ENCODE measurements around the gene SNRNP48. TPM values are rescaled to one million over a fixed set of nuclear protein-coding genes. Genes with fewer than 3 reads are reported as not detected.

Gene SNRNP48
- total and polyA plus RNA-seq, 2 experiments from 2014 or later: 7.6 to 14.6 TPM

GRCh38 chr6:7652957-7653356 is 63.0 kb downstream of the SNRNP48 start:
- Histone ChIP-seq H4K20me1 (ENCODE audit: insufficient read depth, poor library complexity, severe bottlenecking) (no peaks in the 10 kb centered on the region), H3K9me2 (replicated peaks; ENCODE audit: insufficient read depth) (no peaks in the 10 kb centered on the region), H3K27me3 (no peaks in the 10 kb centered on the region), H3K4me3 (no peak overlapping the region), H3K4me1 (ENCODE audit: insufficient read depth) (no peaks in the 10 kb centered on the region), H3K9me3 (ENCODE audit: low read depth) (no peaks in the 10 kb centered on the region), H3K36me3 (replicated peaks; ENCODE audit: insufficient read depth, low read depth) (no peaks in the 10 kb centered on the region), H3K4me2 (no peak overlapping the region), H3K79me2 (no peaks in the 10 kb centered on the region), H3K27ac (no peak overlapping the region), H2AFZ (no peak overlapping the region)
- 91% methylated on average over 3 of the region's 3 CpGs for WGBS (ENCODE audit: low lambda C conversion rate, missing lambda C conversion rate)
- TF ChIP-seq EZH2phosphoT487 (IDR thresholded peaks at IDR 0.05; ENCODE audit: low read depth, severe bottlenecking, unreplicated experiment) (no peak), EZH2 (IDR thresholded peaks at IDR 0.05; ENCODE audit: borderline replicate concordance) (no peak), CTCF (IDR thresholded peaks at IDR 0.05; ENCODE audit: poor library complexity) (no peak)
- no peak for DNase-seq (ENCODE audit: low spot score)

GRCh38 chr6:7656355-7656754 is 66.4 kb downstream of the SNRNP48 start:
- 79% methylated on average over 1 of the region's 1 CpG for WGBS (ENCODE audit: low lambda C conversion rate, missing lambda C conversion rate)
- no peaks in the 10 kb centered on the region for H4K20me1 ChIP-seq (ENCODE audit: insufficient read depth, poor library complexity, severe bottlenecking)
- H3K4me3 ChIP-seq: no peak overlapping the region
- no peak overlapping the region for H3K4me2 ChIP-seq
- no peaks in the 10 kb centered on the region for H3K36me3 ChIP-seq (replicated peaks; ENCODE audit: insufficient read depth, low read depth)
- no peaks in the 10 kb centered on the region for H3K4me1 ChIP-seq (ENCODE audit: insufficient read depth)
- H3K9me3 ChIP-seq (ENCODE audit: low read depth): no peaks in the 10 kb centered on the region
- H3K27ac ChIP-seq: no peak overlapping the region
- H3K9me2 ChIP-seq (replicated peaks; ENCODE audit: insufficient read depth): no peaks in the 10 kb centered on the region
- no peaks in the 10 kb centered on the region for H3K27me3 ChIP-seq
- H3K79me2 ChIP-seq: no peaks in the 10 kb centered on the region
- no peak for TF ChIP-seq EZH2phosphoT487 (IDR thresholded peaks at IDR 0.05; ENCODE audit: low read depth, severe bottlenecking, unreplicated experiment)
- no peak for TF ChIP-seq CTCF (IDR thresholded peaks at IDR 0.05; ENCODE audit: poor library complexity)
- TF ChIP-seq EZH2 (IDR thresholded peaks at IDR 0.05; ENCODE audit: borderline replicate concordance): no peak
- DNase-seq (ENCODE audit: low spot score): no peak
- H2AFZ ChIP-seq: no peak overlapping the region

- TF ChIP-seq CTCF (IDR thresholded peaks at IDR 0.05; ENCODE audit: poor library complexity) (no peak), EZH2 (IDR thresholded peaks at IDR 0.05; ENCODE audit: borderline replicate concordance) (no peak), EZH2phosphoT487 (IDR thresholded peaks at IDR 0.05; ENCODE audit: low read depth, severe bottlenecking, unreplicated experiment) (no peak)
- no peaks in the 10 kb centered on the region for H3K9me3 ChIP-seq (ENCODE audit: low read depth)
- H3K27me3 ChIP-seq: no peaks in the 10 kb centered on the region
These were observed 68.5 kb downstream of the SNRNP48 start for GRCh38 chr6:7658543-7658942.

GRCh38 chr6:7661364-7661763 is 71.4 kb downstream of the SNRNP48 start:
- Histone ChIP-seq H3K4me1 (ENCODE audit: insufficient read depth) (no peaks in the 10 kb centered on the region), H3K36me3 (replicated peaks; ENCODE audit: insufficient read depth, low read depth) (no peaks in the 10 kb centered on the region), H3K9me3 (ENCODE audit: low read depth) (no peaks in the 10 kb centered on the region), H3K27ac (no peak overlapping the region), H3K4me2 (no peak overlapping the region), H3K4me3 (no peak overlapping the region), H4K20me1 (ENCODE audit: insufficient read depth, poor library complexity, severe bottlenecking) (no peaks in the 10 kb centered on the region), H3K27me3 (no peaks in the 10 kb centered on the region), H2AFZ (no peak overlapping the region), H3K9me2 (replicated peaks; ENCODE audit: insufficient read depth) (no peaks in the 10 kb centered on the region), H3K79me2 (no peaks in the 10 kb centered on the region)
- no peak for DNase-seq (ENCODE audit: low spot score)
- TF ChIP-seq CTCF (IDR thresholded peaks at IDR 0.05; ENCODE audit: poor library complexity) (no peak), EZH2 (IDR thresholded peaks at IDR 0.05; ENCODE audit: borderline replicate concordance) (no peak), EZH2phosphoT487 (IDR thresholded peaks at IDR 0.05; ENCODE audit: low read depth, severe bottlenecking, unreplicated experiment) (no peak)
- 96% methylated on average over 3 of the region's 3 CpGs for WGBS (ENCODE audit: low lambda C conversion rate, missing lambda C conversion rate)

More at GRCh38 chr6:7658543-7658942, 68.5 kb downstream of the SNRNP48 start:
- H3K4me2 ChIP-seq: no peak overlapping the region
- no peak overlapping the region for H2AFZ ChIP-seq
- H3K79me2 ChIP-seq: no peaks in the 10 kb centered on the region
- no peak overlapping the region for H3K4me3 ChIP-seq
- H3K27ac ChIP-seq: no peak overlapping the region
- H4K20me1 ChIP-seq (ENCODE audit: insufficient read depth, poor library complexity, severe bottlenecking): no peaks in the 10 kb centered on the region
- WGBS (ENCODE audit: low lambda C conversion rate, missing lambda C conversion rate): 90% methylated on average over 4 of the region's 4 CpGs
- no peaks in the 10 kb centered on the region for H3K9me2 ChIP-seq (replicated peaks; ENCODE audit: insufficient read depth)
- DNase-seq (ENCODE audit: low spot score): no peak
- H3K4me1 ChIP-seq (ENCODE audit: insufficient read depth): no peaks in the 10 kb centered on the region
- no peaks in the 10 kb centered on the region for H3K36me3 ChIP-seq (replicated peaks; ENCODE audit: insufficient read depth, low read depth)
